NOMO-1 (cell line): ENCODE data around the gene DNAJA4.

Experiments used
- DNase-seq, 2 experiments: peaks; one replicate each; lab custom pipeline; 2025; ENCODE audit not compliant: unreplicated experiment in 2 of 2; lab: John Stamatoyannopoulos, UW

Gene DNAJA4

GRCh38 chr15:78276064-78276943 lies 11.9 kb downstream of the DNAJA4 start:
- no peak for DNase-seq

- no peak for DNase-seq
Observed at GRCh38 chr15:78280319-78281072, 16.1 kb downstream of the DNAJA4 start.

DNA sequence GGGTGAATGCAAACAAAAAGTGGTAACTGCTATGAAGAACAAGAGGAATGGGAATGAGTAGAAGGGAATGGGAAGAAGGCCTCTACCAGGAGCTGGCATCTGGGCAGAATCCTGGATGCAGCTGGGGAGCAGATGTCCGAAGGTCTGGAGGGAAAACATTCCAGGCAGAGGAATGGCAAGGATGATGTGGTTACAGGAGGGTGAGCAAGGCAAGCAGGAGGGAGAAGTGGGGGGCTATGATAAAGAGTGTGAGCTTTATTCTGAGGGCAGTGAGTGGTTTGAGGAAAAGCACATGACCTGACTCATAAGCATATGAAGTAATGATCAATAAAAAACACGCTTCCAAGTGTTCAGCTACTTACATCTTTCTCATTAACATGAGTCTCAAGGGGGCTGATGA lies 18.0 kb downstream of the DNAJA4 start:
- no peak for DNase-seq

GRCh38 chr15:78284758-78285157 lies 20.4 kb downstream of the DNAJA4 start:
- no peak for DNase-seq

GRCh38 chr15:78290222-78290621 lies 25.9 kb downstream of the DNAJA4 start:
- no peak for DNase-seq

DNA sequence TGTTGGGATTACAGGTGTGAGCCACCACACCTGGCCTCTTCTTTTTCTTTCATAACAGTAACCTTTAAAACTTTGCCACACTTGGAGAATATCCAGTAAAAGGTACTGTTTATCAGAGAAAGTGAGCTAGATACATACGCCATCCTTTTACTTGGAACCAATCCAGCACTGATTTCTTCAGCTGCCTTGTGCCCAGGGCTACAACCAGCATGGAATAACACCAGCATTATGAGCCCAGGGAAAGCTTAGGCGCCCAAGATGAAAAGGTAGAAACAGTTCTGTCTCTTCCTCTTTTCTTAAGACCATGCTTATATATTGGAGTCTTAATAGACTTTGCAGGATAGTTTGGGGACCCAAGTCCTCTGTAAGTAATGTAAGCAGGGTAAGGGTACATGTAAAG lies 26.7 kb downstream of the DNAJA4 start:
- DNase-seq = no peak

GRCh38 chr15:78291698-78292097 lies 27.3 kb downstream of the DNAJA4 start:
- no peak for DNase-seq

- DNase-seq = no peak
Observed at GRCh38 chr15:78292219-78292618, 27.9 kb downstream of the DNAJA4 start.

DNA sequence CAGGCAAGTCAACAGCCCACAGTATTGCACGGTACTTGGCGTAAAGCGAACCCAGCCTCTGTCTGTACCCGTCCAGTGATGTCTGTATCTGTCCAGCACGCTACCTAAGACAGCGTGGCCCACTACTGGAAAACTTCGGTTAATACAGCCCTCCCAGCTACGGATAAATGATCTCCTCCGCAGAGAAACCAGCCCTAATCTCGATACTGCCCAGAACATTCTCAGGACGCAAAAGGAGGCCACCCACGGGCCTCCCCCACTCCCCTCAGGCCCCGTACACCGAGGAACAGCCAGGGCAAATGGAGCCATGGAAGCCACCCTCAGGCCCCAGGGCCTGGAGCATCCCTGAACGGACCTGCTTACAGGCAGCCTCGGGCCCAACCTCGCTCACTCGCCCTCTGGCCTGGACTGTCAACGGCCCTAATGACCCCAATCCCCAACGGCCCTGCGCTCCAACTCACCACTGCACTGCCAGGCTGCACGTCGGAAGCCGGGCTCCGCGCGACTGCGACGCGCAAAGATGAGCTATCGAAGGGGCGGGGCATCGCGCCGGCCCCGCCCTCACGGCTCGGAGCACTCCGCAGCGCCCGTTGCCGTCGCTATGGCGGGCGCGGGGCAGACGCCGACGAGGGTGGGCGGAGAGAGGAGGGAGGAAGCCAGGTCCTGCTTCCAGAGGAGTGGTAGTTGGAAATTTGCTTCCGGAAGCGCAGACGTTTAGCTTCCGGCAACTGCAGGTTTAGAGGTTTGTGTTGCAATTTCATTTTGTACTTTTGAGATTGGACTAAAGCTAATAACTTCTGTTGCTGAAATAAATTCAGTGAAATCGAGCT lies 35.0 kb downstream of the DNAJA4 start, which contains the start of gene SKIC8:
TSS of gene SKIC8 (minus strand) at position 509 of the 830 bp plus-strand sequence. CDS start 3,923 bp downstream, outside the sequence.
- DNase-seq = peak; percentile 94 to 96

DNA sequence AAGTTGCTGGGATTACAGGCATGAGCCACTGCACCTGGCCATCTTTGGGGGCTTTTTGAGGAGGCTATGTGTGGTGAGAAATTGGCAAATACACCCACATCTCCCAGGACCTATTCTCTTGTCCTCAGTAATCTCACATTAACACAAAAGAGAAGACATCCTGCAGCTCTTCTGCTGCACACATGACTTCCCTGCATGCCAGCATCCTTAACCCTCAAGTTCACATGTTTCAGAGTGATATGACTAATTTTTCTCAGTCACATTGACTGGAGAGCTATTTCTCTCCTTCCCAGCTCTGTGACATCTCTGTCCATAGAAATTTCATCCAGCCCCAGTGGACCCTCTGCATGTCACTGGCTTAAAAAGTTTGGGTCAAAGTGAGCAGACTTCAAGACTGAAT lies 37.0 kb downstream of the DNAJA4 start:
- DNase-seq = no peak

DNA sequence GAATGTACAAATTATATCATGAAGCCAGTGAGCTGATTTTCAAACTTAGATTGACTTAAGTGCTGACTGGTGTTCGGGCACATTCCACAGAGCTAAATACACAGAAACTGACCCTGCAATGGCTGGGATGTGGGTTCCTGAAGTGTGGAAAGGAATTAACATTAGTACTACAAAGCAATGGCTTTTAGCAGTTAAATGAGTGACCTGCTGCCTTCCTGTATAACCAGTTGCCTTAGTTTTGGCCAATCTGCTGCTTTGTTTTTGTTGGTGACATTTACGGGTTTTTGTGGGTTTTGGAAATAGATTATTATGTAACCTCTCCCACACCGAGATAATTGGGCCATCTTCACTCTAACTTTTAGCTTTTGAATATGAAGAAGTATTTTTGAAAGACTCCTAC lies 37.5 kb downstream of the DNAJA4 start:
- peak; percentile 90 to 95 for DNase-seq

DNA sequence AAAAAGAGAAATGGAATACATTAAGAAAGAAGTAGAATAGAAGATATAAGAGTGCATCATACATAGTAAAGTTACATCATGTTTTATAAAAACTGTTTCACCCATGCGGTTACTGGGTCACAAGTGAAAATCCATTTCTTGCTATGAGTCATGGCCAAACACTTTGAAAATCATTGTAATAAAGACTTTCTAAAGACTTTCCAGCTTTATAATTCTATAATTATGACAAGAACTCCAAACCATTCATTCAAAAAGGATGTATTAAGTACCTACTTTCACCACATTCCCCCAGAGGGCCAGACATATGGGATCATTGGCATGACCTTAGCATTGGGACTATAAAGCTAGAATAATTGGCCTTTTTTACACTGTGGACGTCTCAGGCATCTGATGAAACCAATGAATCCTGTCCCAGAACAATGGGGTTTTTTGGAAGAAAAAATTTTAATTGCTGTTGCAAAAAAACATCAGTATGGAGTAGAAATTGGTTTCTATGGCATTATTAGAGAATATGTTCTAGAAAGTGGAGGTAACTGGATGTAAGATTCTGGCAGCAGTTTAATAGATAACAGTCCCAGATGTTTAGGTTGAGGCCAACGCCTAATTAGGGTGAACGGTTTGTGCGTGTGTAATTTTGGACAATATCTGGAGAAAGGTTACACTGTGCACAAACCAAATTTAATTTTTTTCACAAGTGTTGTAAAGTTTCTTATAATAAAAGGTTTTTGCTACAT lies 38.4 kb downstream of the DNAJA4 start:
- peak; percentile 23 to 84 for DNase-seq

- DNase-seq = no peak
Observed at GRCh38 chr15:78304216-78305066, 40.1 kb downstream of the DNAJA4 start.

- DNase-seq = no peak
Observed at GRCh38 chr15:78306176-78306774, 41.9 kb downstream of the DNAJA4 start.

DNA sequence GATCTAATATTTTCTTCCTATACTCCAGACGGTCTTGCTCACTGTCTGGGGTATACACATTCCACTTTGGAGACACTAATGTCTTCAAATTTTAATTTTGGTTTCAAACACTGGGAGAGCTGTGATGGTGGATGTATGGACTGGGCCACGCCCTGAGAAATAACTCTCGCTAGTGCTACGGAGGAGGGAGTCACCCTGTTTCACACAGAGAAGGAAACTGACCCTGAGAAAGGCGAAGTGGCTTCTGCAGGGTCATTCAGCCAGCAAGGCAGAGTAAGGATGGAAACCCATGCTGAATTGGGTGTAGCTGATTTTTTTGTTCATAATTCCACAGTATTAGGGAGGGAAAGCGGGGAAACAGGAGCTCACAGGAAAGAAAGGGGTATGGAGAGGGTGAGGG lies 43.6 kb downstream of the DNAJA4 start:
- DNase-seq = peak in 1 of 2 experiments; percentile 24

GRCh38 chr15:78308422-78309032 lies 44.2 kb downstream of the DNAJA4 start:
- DNase-seq = peak; percentile 58 to 68

DNA sequence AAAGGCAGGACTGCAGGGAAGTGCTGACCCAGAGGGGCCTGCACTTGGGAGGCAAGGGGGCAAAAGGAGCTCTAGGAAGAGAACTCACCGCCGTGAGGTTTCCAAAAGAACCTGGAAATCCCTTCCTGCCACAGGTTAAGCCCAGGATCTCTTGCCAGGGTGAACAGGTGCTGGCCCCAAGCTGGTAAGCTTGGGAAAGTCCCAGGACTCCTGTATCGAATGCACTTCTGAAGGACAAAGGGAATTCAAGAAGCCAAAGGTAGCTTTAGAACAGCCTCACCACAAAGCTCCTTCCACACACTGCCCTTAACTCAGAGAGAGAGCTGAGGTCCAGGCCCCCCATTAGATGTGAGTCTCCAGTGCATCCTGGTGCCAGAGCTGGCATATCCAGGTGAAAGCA lies 46.9 kb downstream of the DNAJA4 start:
- DNase-seq = no peak

- no peak for DNase-seq
Observed at GRCh38 chr15:78312536-78312935, 48.2 kb downstream of the DNAJA4 start.

- DNase-seq = no peak
Observed at GRCh38 chr15:78312957-78313356, 48.6 kb downstream of the DNAJA4 start.
